Type B pancreatic cell (in vitro differentiated cells): ENCODE data around the gene EML3. TPM values are rescaled to one million over a fixed set of nuclear protein-coding genes. Genes with fewer than 3 reads are reported as not detected.

Experiments
- DNase-seq: peaks from one replicate; pipeline ENCODE4 v3.0.0; 2021; ENCODE audit warnings: mixed read lengths; ENCODE audit not compliant: unreplicated experiment; ENCODE audit errors: extremely low spot score
- H3K27ac Mint-ChIP-seq: 2 replicates; pipeline ENCODE4 v1.8.0; 2021; ENCODE audit warnings: mild to moderate bottlenecking, mixed read lengths
- H3K27me3 Mint-ChIP-seq: 2 replicates; pipeline ENCODE4 v1.8.0; 2021; ENCODE audit warnings: mixed read lengths
- H3K36me3 Mint-ChIP-seq: 2 replicates; pipeline ENCODE4 v1.8.0; 2021; ENCODE audit warnings: mixed read lengths
- H3K4me1 Mint-ChIP-seq: one replicate; pipeline ENCODE4 v1.8.0; 2021; ENCODE audit warnings: mixed read lengths; ENCODE audit not compliant: unreplicated experiment
- H3K4me3 Mint-ChIP-seq: 2 replicates; pipeline ENCODE4 v1.8.0; 2021; ENCODE audit warnings: mild to moderate bottlenecking, mixed read lengths
- H3K9me3 Mint-ChIP-seq: 2 replicates; pipeline ENCODE4 v1.8.0; 2021; ENCODE audit warnings: mixed read lengths
- total RNA-seq: library from RNA; stranded (reverse); gene quantifications from 2 replicates; pipeline ENCODE4 v1.2.1, GENCODE V29; 2021; ENCODE audit warnings: low replicate concordance
- TF ChIP-seq, protein P1 (sequence below): fragments of 200-600 bp; sonication (generic); conservative IDR thresholded peaks from 2 replicates; pipeline ENCODE4 v1.5.0; 2021; ENCODE audit warnings: antibody characterized with exemption, mild to moderate bottlenecking

The EML3 gene
- total RNA-seq, 1 donor from 2014 or later, result 46.0 TPM

DNA sequence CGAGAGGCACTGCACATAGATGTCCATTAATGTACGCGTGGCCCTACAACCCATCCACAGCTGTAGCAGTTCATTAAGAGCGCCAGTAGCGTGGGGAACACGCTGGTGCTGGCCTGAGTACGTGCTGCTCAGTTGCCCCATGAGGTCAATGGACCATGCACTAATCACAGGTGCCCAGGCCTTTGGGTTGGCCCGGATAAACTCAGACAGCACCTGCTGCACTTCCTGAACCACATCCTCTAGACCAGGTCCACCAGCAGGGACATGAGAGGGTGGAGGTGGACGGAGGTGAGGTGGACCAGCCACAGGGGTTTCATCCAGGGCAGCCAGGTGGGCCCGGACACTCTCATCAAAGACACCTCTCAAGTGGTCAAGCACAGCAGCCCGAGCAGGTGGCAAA, 36.9 kb upstream of the EML3 start:
- no peaks in the 10 kb centered on the region for H3K36me3 Mint-ChIP-seq
- no peaks in the 10 kb centered on the region for H3K27me3 Mint-ChIP-seq
- peak overlapping the region; percentile 11 for H3K4me3 Mint-ChIP-seq
- DNase-seq, result no peak
- TF ChIP-seq, protein P1, sequence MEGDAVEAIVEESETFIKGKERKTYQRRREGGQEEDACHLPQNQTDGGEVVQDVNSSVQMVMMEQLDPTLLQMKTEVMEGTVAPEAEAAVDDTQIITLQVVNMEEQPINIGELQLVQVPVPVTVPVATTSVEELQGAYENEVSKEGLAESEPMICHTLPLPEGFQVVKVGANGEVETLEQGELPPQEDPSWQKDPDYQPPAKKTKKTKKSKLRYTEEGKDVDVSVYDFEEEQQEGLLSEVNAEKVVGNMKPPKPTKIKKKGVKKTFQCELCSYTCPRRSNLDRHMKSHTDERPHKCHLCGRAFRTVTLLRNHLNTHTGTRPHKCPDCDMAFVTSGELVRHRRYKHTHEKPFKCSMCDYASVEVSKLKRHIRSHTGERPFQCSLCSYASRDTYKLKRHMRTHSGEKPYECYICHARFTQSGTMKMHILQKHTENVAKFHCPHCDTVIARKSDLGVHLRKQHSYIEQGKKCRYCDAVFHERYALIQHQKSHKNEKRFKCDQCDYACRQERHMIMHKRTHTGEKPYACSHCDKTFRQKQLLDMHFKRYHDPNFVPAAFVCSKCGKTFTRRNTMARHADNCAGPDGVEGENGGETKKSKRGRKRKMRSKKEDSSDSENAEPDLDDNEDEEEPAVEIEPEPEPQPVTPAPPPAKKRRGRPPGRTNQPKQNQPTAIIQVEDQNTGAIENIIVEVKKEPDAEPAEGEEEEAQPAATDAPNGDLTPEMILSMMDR, result no peak
- no peak overlapping the region for H3K27ac Mint-ChIP-seq
- no peaks in the 10 kb centered on the region for H3K9me3 Mint-ChIP-seq
- H3K4me1 Mint-ChIP-seq, result peaks cover 17% of the 10 kb centered on the region

DNA sequence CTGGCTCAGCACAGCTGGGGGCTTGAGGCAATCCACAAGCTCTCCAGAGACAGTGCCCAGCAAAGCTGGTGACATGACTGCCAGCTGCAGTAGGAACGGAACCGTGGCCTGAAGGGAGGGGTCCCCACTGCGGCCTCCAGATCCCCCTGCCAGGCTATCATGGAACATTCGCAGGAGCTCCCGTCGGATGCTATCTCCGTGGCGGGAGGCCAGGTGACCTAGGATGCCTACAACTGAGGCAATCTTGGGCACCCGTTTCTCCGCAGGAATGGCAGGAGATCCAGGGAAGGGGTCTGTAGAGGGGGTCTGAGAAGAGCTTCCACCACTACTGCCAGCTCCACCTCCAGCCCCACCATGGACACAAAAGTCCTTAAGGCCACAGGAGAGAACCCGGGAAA, 36.4 kb upstream of the EML3 start:
- Mint-ChIP-seq H3K27ac (no peak overlapping the region), H3K4me1 (peaks cover 17% of the 10 kb centered on the region), H3K4me3 (no peak overlapping the region), H3K9me3 (no peaks in the 10 kb centered on the region), H3K27me3 (no peaks in the 10 kb centered on the region), H3K36me3 (no peaks in the 10 kb centered on the region)
- no peak for DNase-seq
- TF ChIP-seq, protein P1, result no peak

DNA sequence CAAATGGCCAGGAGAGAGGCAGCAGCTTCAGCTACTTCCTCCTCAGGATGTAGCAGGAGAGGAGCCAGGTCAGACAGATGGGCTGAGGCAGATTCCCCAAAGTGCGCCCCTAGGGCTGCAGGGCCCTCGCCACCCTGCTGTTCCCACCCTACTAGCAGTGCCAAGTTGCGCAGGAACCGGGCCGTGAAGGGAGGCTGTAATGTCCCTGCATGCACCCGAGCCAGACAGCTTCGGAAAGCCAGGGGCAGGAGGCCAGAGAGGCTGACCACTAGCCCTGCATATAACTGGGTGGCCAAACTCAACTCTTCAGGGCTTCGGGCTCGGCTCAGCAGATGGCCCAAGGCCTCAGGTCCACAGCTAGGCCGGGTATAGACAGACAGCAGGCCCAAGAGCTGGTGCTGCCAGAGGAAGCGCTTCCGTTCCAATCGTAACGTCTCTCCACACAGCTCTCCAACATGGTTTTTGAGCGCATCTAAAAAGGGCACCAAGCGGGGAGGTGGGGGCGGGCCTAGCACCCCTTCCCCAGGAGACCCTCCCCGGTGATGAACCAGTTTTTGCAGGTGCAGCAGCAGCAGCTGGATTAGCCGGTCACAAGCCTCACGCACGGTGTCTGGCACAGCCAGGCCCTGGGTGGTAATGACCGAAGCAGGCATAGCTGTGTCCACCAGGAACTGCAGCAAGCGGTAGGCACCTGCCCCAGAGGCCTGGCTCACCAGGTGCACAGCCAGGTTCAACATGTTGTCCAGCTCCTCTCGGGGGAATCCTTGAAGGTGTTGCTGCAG, 35.8 kb upstream of the EML3 start:
- Mint-ChIP-seq H3K4me3 (no peak overlapping the region), H3K9me3 (no peaks in the 10 kb centered on the region), H3K27ac (no peak overlapping the region), H3K4me1 (peaks cover 14% of the 10 kb centered on the region), H3K27me3 (no peaks in the 10 kb centered on the region), H3K36me3 (no peaks in the 10 kb centered on the region)
- TF ChIP-seq, protein P1, result no peak
- no peak for DNase-seq

DNA sequence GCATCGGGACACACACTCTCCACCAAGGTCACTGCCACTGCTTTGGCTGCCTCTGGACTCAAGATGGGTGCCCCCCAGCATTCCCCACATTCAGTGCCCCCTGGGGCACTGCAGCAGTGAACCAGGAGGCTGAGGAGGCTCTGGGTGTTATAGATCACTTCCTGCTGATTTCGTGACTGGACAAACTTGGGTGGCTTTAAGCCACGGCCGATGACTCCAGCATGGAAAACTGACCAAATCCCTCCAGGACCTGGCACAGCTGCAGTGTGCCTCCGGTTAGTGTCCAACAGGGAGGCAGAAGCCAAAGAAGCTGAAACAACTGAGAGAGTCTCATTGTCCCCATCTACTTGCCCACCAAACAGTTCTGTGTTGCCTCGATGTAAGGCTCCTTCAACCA, 35.0 kb upstream of the EML3 start:
- Mint-ChIP-seq H3K4me1 (peaks cover 11% of the 10 kb centered on the region), H3K4me3 (no peak overlapping the region), H3K36me3 (no peaks in the 10 kb centered on the region), H3K27me3 (no peaks in the 10 kb centered on the region), H3K27ac (no peak overlapping the region), H3K9me3 (no peaks in the 10 kb centered on the region)
- TF ChIP-seq, protein P1, result no peak
- DNase-seq, result no peak

DNA sequence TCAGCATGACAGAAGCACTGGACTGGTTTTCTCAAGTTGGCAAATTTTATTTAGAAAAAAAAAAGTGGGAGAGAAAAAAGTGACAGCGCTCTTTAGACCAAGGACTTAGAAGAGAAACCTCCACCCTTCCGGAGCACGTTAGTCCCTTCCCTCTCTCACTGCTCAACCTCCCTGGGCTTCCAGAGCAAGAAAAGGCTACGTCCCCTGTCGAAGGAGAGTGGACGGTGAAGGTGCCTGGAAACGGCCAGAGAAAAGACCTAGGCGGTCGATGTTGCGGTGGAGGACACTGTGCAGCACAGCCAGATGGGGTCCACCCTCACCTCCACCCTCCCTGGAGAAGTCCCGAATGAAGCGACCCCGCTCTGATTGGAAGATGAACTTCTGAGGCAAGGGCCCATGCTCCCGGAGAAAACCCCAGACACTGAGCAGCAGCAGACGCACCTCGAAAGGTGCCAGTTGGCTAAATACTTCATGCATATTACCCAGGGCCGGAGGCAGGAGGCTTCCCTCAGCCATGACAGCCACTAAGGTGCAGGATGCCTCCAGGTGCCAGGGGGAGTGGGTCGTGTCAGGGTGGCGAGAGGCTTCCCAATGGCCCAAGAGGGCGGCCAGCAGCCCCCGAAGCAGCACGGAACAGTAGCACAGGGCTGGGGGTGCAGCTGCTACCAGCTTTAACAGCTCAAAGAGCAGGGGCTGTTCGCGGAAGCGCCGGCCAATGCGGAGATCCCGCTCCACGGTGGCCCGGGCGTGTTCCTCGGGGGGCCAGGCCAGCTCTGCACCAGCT, 34.4 kb upstream of the EML3 start:
- Mint-ChIP-seq H3K27ac (peak overlapping the region; percentile 93), H3K4me1 (peaks cover 6% of the 10 kb centered on the region), H3K36me3 (no peaks in the 10 kb centered on the region), H3K9me3 (no peaks in the 10 kb centered on the region), H3K4me3 (peak overlapping the region; percentile 99), H3K27me3 (no peaks in the 10 kb centered on the region)
- DNase-seq, result no peak
- TF ChIP-seq, protein P1, result no peak
